Measurements from ENCODE around the gene KCTD6.

Gene KCTD6

DNA sequence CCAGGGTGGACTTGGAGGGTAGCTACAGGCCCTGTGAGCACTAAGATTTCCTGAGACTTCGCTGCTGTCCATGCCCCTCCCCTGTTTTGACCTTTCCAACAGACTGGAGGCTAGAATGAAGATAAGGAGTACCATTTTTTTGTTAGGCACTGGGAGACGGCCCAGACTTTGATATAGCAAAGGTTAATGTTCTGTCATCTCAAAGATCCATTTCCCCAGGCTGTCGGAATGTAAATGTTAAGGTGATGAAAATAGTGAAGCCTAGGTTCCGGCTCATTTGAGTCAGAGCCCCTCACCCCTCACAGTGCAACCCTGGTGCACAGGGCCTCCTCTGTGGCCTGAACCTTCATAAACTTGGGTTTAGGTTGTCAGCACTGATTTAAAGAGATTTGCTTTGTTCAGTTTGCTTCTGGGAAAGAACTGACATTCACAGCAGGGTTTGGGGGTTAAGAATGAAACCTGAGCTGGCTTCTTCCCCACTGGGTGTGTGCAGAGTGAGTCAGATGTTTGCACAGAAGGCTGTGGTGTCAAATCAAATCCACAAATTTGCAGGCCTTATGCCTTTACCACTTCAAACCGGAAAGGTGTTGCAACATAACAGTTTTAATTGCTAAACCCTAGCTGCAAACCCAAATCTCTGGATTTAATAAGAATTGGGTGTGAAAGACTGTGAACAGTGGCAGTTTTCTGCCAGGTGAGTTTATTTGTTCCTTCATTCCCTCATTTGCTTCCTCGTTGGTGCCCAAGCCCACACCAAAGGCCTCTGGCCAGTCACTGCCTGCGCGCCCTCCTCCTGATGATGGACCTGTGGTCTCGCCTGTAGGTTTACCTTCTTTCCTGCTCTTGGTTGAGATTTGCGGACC lies 20.6 kb upstream of the KCTD6 start:
- H3K36me3 ChIP-seq, result no peaks in the 10 kb centered on the region
- TF ChIP-seq, protein P1, sequence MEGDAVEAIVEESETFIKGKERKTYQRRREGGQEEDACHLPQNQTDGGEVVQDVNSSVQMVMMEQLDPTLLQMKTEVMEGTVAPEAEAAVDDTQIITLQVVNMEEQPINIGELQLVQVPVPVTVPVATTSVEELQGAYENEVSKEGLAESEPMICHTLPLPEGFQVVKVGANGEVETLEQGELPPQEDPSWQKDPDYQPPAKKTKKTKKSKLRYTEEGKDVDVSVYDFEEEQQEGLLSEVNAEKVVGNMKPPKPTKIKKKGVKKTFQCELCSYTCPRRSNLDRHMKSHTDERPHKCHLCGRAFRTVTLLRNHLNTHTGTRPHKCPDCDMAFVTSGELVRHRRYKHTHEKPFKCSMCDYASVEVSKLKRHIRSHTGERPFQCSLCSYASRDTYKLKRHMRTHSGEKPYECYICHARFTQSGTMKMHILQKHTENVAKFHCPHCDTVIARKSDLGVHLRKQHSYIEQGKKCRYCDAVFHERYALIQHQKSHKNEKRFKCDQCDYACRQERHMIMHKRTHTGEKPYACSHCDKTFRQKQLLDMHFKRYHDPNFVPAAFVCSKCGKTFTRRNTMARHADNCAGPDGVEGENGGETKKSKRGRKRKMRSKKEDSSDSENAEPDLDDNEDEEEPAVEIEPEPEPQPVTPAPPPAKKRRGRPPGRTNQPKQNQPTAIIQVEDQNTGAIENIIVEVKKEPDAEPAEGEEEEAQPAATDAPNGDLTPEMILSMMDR (IDR thresholded peaks at IDR 0.05), result no peak
- H3K4me1 ChIP-seq (ENCODE audit: control insufficient read depth in 1 of 2, insufficient read depth in 1 of 2, low read depth in 1 of 2, low read length in 1 of 2), result peaks cover 0 to 4% of the 10 kb centered on the region in 2 experiments
- H3K4me3 ChIP-seq (ENCODE audit: low read depth in 1 of 2, low read length in 1 of 2), result no peak overlapping the region
- no peaks in the 10 kb centered on the region for H3K9me3 ChIP-seq
- H3K27me3 ChIP-seq, result peaks cover 22% of the 10 kb centered on the region
- H3K27ac ChIP-seq, result no peak overlapping the region

DNA sequence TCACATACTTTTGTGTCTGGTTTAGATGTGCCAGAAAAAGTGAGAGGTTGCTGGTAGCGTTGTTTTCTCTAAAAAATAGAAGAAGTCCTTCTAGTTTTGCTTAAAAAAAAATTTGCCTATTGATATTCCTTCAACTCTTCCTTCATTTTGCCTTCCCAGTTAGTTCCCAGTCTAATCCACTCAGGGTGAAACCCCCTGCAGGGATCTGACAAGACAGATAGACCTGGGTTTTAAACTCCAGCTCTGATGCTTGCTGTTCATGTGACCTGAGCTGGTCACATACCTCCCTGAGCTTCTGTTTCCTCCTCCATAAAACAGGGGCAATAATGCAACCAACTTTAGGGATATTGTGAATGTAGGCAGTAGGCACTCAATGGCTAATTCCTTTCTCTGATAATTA lies 18.6 kb upstream of the KCTD6 start:
- H3K27ac ChIP-seq, result no peak overlapping the region
- TF ChIP-seq, protein P1 (IDR thresholded peaks at IDR 0.05), result no peak
- peaks cover 22% of the 10 kb centered on the region for H3K27me3 ChIP-seq
- no peaks in the 10 kb centered on the region for H3K9me3 ChIP-seq
- peaks cover 0 to 4% of the 10 kb centered on the region in 2 experiments for H3K4me1 ChIP-seq (ENCODE audit: control insufficient read depth in 1 of 2, insufficient read depth in 1 of 2, low read depth in 1 of 2, low read length in 1 of 2)
- no peak overlapping the region for H3K4me3 ChIP-seq (ENCODE audit: low read depth in 1 of 2, low read length in 1 of 2)
- no peaks in the 10 kb centered on the region for H3K36me3 ChIP-seq

DNA sequence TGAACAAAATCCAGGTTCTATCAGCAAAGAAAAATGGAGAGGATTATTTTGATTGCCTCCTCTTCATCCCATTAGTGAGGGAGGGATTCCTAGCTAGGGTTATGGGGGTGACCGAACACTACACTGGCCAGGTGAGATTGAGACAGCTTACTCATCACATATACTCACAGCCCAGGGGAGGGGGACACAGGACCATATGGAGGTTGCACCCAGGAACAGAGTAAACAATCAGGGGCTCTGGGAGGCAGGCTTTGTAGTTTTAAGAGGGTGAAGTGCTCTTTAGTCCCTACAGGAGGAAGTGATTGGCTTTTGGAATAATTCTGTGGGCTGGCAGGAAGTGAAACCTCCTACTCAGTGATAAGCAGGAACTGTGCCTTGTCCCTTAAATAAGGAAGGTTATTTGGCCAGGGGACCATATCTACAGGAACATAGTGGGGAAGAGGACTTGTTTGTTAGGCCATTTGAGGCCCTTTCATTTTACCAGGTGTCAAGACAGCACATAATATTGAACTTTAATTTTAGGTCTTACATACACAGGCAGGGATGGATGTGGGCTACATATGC lies 17.5 kb upstream of the KCTD6 start:
- Histone ChIP-seq H3K27ac (no peak overlapping the region), H3K9me3 (no peaks in the 10 kb centered on the region), H3K27me3 (peaks cover 22% of the 10 kb centered on the region), H3K36me3 (no peaks in the 10 kb centered on the region), H3K4me3 (ENCODE audit: low read depth in 1 of 2, low read length in 1 of 2) (no peak overlapping the region), H3K4me1 (ENCODE audit: control insufficient read depth in 1 of 2, insufficient read depth in 1 of 2, low read depth in 1 of 2, low read length in 1 of 2) (peaks cover 0 to 4% of the 10 kb centered on the region in 2 experiments)
- TF ChIP-seq, protein P1 (IDR thresholded peaks at IDR 0.05), result no peak

DNA sequence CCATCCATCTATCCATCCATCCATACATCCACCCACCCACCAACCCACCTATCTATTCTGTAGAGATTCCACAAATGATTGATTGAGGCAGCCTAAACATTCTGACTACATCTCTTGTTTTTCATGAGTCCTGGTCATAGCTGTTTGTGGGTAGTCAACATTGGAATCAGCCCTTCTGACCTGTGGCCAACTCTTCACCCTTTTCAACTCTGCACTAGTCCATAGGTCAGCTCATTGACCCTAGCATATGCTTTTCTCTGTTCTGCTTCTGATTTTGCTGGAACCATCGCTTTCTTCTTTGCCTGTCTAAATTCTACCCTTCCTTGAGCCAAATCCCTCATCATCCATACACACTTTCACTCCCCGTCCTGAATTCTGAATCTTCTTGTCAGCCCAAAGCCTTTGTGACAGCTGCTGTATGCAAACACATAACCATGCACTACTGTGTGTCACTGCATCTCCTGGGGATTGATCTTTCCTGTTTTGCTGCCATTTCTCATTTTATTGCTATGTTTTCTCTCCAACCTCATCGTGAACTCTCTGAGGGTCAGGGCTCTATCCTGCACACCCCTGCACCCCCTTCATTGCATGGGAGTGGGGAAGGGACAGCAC lies 16.8 kb upstream of the KCTD6 start:
- Histone ChIP-seq H3K27me3 (peaks cover 22% of the 10 kb centered on the region), H3K27ac (no peak overlapping the region), H3K4me1 (ENCODE audit: control insufficient read depth in 1 of 2, insufficient read depth in 1 of 2, low read depth in 1 of 2, low read length in 1 of 2) (peaks cover 0 to 4% of the 10 kb centered on the region in 2 experiments), H3K4me3 (ENCODE audit: low read depth in 1 of 2, low read length in 1 of 2) (no peak overlapping the region), H3K36me3 (no peaks in the 10 kb centered on the region), H3K9me3 (no peaks in the 10 kb centered on the region)
- TF ChIP-seq, protein P1 (IDR thresholded peaks at IDR 0.05), result no peak

DNA sequence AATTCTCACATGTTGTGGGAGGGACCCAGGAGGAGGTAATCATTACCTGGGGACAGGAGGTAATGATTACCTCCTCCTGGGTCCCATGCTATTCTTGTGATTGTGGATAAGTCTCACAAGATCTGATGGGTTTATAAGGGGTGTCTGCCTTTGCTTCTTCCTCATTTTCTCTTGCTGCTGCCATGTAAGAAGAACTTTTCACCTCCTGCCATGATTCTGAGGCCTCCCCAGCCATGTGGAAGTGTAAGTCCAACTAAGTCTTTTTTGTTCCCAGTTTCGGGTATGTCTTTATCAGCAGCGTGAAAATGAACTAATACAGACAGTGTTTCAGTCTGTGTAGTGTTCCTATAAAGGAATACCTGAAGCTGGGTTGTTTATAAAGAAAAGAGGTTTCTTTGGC lies 13.1 kb upstream of the KCTD6 start:
- Histone ChIP-seq H3K27me3 (no peaks in the 10 kb centered on the region), H3K4me3 (ENCODE audit: low read depth in 1 of 2, low read length in 1 of 2) (no peak overlapping the region), H3K9me3 (no peaks in the 10 kb centered on the region), H3K4me1 (ENCODE audit: control insufficient read depth in 1 of 2, insufficient read depth in 1 of 2, low read depth in 1 of 2, low read length in 1 of 2) (no peaks in the 10 kb centered on the region), H3K36me3 (no peaks in the 10 kb centered on the region), H3K27ac (no peak overlapping the region)
- TF ChIP-seq, protein P1 (IDR thresholded peaks at IDR 0.05), result no peak

All from neutrophil (primary cell).